GM20000 (cell line): ENCODE measurements around the gene RNLS.

Experiments used
- DNase-seq: peaks from one replicate; pipeline ENCODE4 v3.0.0; 2012; ENCODE audit warnings: low spot score
- TF ChIP-seq, protein P1 (sequence below): IDR thresholded peaks from 2 replicates; pipeline ENCODE4 v1.5.1; 2012; ENCODE audit warnings: mild to moderate bottlenecking, control low read depth; ENCODE audit errors: extremely low read depth, missing control alignments

RNLS gene

DNA sequence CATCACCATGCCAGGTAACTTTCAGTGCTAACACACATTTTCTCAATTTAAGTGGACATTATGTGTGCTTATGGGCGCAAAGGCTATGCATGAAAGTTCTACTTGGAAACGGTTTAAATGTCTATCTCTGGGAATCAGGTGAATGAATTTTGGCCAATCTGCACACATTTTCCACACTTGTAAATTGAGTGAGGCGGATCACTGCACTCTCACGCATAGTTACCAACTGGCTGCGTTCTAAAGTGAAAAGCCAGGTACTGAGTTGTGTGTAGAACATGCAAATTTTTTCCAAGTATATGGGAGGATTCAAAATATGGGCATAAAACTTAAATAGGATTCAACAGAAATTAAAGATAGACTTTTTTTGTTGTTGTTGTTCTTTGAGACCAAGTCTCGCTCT lies 323.7 kb downstream of the RNLS start:
- no peak for DNase-seq
- TF ChIP-seq, protein P1, sequence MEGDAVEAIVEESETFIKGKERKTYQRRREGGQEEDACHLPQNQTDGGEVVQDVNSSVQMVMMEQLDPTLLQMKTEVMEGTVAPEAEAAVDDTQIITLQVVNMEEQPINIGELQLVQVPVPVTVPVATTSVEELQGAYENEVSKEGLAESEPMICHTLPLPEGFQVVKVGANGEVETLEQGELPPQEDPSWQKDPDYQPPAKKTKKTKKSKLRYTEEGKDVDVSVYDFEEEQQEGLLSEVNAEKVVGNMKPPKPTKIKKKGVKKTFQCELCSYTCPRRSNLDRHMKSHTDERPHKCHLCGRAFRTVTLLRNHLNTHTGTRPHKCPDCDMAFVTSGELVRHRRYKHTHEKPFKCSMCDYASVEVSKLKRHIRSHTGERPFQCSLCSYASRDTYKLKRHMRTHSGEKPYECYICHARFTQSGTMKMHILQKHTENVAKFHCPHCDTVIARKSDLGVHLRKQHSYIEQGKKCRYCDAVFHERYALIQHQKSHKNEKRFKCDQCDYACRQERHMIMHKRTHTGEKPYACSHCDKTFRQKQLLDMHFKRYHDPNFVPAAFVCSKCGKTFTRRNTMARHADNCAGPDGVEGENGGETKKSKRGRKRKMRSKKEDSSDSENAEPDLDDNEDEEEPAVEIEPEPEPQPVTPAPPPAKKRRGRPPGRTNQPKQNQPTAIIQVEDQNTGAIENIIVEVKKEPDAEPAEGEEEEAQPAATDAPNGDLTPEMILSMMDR, result no peak

DNA sequence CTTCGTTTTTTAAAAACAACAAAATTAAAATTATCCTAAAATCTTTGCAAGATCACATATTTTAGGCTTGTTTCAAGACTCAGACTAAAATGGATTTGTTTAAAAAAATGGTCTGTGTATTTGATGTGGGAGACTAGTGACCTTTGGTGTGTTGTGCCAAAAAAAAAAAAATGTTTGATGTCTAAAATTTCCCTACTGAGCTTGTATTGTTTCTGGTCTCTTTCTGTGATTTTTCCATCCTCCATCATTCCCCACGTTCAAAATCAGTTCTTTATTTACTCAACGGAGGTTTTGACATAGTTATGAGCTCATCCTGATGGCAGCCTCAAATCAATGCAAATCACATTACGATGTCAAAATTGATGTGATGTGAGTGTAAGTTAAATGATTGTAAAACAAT lies 326.2 kb downstream of the RNLS start:
- no peak for DNase-seq
- TF ChIP-seq, protein P1, result no peak

DNA sequence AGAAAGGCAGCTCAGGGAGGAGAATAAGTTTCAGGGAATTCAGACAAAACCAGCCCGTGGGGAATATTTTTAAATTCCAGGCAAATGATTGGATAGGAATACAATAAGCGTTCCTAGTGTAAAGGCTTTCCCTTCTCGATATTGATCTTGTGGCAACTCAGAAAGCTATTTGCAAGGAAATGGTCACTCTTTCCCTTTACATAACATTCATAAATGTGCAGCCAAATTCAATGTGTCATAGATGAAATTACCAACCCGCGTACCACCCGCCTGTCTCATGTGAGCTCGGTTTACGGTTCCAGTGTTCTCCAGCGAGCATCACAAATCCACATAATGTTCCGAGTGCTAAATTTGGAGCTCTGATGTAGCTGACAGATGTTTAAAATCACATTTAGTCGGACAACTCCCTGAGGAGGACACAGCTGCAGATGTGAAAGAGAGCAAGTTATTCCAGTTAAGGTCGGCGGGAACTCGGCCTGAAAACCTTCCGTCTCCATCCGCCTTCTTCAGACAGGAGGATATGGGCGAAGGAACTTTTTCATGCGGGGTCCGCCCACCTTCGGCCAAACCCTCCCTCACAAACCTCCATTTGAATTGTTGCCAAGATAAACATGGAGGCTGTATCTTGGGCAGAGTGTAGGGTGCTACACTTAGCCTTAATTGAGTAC lies 327.0 kb downstream of the RNLS start:
- TF ChIP-seq, protein P1, result no peak
- DNase-seq, result no peak

DNA sequence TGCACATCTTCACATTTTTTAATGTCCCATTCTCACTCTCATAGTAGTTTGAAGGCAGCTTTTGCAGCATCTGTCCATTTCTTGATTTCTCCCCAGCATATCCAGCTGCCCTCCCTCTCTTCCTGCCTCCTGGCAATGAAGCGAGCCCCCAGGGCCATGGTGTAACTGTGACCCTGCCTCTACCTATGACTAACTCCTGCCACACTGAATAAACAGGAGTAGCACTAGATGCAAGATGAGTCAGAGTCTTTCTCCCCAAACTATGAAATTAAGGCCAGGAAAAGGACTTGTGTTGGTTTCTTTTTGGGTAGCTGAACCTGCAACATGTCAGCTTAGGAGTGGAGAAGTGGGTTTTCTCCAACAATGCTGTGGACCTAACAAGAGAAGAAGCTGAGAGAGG lies 329.0 kb downstream of the RNLS start:
- TF ChIP-seq, protein P1, result no peak
- DNase-seq, result no peak

DNA sequence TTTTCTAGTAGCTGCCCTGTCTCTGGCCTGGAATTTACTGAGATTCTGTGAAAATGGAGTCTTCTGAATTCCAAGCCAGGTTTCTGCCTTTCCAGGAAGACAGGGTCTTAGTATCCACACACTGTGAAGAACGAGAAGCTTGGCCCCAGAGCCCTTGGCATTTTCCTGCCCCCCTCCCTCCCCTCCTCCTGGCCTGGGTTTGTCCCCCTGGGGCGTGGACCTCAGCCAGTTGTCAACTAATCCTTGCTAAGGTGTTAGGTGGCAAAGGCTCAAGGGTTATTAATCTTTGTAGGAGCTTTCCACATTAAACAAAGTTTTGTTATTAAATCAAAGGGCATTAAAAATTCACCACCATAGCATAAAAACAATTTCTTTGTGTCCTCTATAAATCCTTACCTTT lies 329.5 kb downstream of the RNLS start:
- no peak for DNase-seq
- TF ChIP-seq, protein P1, result no peak

DNA sequence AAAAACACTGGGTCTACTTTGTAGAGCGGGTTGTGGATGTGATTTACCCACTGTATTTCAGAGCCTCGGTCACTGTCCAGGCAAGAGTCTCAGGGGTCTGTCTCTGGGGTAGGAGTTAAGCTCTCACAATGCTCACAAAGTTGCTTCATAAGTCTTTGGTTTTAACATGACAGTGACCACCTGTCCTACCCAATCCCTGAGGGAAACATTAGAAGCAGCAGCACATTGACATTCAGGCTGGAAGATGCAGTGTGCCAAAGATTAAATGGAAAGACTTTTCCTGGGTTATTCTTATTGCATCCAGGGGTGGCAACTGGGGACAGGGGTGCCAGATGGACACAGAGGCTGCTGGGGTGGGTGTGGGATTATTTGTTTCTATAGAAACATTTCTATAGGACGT lies 330.0 kb downstream of the RNLS start:
- TF ChIP-seq, protein P1, result no peak
- no peak for DNase-seq

DNA sequence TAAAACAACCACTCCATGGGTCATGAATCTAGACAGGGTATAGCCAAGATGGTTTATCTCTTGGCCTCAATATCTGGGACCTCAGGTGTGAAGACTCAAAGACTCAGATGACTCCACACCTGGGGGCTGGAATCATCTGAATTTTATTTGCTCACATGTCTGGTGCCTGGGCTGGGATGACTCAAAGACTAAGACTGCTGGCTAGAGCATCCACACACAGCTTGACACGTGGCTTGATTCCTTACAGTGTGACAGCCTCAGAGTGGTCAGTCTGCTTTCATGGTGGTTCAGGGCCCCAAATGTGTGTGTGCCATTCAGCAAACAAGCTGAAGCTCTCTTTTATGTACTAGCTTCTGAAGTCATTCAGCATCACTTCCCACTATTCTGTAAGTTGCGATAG lies 333.7 kb downstream of the RNLS start:
- DNase-seq, result no peak
- TF ChIP-seq, protein P1, result no peak
